Measurements from ENCODE around the gene GOLGB1.

Gene GOLGB1

DNA sequence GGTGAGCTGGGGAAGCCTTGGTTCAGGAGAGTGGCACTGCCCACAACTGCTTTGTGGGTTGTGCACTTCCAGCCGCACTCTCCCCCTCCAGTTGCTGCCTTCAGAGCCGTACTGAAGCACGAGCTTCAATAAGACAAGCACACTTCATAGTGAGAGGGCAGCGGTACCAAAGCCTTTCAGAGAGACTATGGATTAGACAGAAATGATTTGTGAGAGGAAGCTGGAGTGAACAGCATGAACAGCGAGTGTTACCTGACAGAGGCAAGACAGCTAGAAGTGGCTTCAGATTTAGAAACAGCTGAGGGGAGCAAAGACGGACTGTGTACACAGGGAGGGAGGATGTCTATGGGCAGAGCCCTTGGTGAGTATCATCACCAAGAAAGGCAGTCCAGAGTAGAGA is 119.9 kb downstream of the GOLGB1 start:
- DNase-seq: no peak

DNA sequence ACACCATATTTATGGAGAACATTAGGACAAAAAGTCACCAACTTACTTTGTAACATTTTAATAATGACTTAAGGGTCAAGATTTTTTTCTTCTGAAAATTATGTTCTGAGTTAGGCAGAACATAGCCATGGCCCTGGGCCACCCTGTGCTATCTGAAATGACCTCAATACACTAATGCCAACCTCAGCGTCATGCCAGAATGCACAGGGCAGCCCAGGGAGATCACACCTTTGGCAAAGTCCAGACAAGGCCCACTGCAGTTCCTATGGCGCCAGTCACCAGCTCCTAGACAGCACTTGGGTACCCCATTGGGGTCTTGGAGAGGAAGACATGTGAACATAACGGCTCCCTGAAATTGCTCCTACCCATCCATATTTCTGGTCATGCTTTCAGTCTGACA is 121.9 kb downstream of the GOLGB1 start:
- DNase-seq: no peak

GRCh38 chr3:121627211-121627610 is 122.3 kb downstream of the GOLGB1 start:
- no peak for DNase-seq

GRCh38 chr3:121626495-121626894 is 123.0 kb downstream of the GOLGB1 start:
- DNase-seq: no peak

GRCh38 chr3:121624147-121624899 is 125.2 kb downstream of the GOLGB1 start:
- DNase-seq: no peak

DNA sequence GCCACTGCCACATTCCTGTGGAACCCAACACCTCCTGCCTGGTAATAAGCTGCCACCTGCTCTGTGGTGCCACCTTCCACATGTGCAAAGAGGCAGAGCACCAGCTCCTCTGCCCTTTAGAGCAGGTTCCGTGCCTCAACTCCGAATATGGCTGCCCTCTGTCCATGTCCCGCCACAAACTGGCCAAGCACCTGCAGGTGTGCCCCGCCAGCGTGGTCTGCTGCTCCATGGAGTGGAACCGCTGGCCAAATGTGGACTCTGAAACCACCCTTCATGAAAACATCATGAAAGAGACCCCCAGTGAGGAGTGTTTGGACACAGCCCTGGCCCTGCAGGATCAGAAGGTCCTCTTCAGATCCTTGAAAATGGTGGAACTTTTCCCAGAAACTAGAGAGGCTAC is 128.1 kb downstream of the GOLGB1 start:
- no peak for DNase-seq

GRCh38 chr3:121619691-121620090 is 129.8 kb downstream of the GOLGB1 start:
- no peak for DNase-seq

Measured in effector CD4-positive, alpha-beta T cell (primary cell).